Astrocyte of the spinal cord (primary cell): Measurements from ENCODE around the gene ZNFX1.
"Not testable (repeated sequence)": the region's sequence is repeated elsewhere in the genome, so short reads cannot be mapped to it uniquely, and the experiment has no call there.

Experiments
- DNase-seq: peaks from one replicate; pipeline ENCODE4 v3.0.0; 2011; ENCODE audit warnings: low read depth, low spot score
- H3K4me3 ChIP-seq: 2 replicates; pipeline ENCODE4 v1.5.1; 2011; ENCODE audit warnings: low read depth, mild to moderate bottlenecking, low read length, moderate library complexity
- in situ Hi-C: cut with HindIII; loops from 2 replicates; pipeline ENCODE4 v1.10.0; 2017; ENCODE audit warnings: low sequenced_read_pairs
- TF ChIP-seq, protein P1 (sequence below): IDR thresholded peaks from 2 replicates; pipeline ENCODE4 v1.5.1; 2012; ENCODE audit warnings: low read depth, mild to moderate bottlenecking, low read length, inconsistent platforms

The ZNFX1 gene

GRCh38 chr20:49219924-49220831 lies 57.7 kb downstream of the ZNFX1 start:
- DNase-seq: no peak
- TF ChIP-seq, protein P1, sequence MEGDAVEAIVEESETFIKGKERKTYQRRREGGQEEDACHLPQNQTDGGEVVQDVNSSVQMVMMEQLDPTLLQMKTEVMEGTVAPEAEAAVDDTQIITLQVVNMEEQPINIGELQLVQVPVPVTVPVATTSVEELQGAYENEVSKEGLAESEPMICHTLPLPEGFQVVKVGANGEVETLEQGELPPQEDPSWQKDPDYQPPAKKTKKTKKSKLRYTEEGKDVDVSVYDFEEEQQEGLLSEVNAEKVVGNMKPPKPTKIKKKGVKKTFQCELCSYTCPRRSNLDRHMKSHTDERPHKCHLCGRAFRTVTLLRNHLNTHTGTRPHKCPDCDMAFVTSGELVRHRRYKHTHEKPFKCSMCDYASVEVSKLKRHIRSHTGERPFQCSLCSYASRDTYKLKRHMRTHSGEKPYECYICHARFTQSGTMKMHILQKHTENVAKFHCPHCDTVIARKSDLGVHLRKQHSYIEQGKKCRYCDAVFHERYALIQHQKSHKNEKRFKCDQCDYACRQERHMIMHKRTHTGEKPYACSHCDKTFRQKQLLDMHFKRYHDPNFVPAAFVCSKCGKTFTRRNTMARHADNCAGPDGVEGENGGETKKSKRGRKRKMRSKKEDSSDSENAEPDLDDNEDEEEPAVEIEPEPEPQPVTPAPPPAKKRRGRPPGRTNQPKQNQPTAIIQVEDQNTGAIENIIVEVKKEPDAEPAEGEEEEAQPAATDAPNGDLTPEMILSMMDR: no peak
- H3K4me3 ChIP-seq: peak overlapping the region; percentile 100
- in situ Hi-C loops: no loop called here

GRCh38 chr20:49219091-49219923 lies 58.5 kb downstream of the ZNFX1 start, which contains the start of gene DDX27:
Gene DDX27, plus strand, starts transcription at chr20:49219416. Its CDS starts 33 bp downstream, at chr20:49219449.
- DNase-seq: peak; percentile 99
- H3K4me3 ChIP-seq: peak within 1 kb of the TSS; percentile 100
- in situ Hi-C loops: no loop called here
- TF ChIP-seq, protein P1: no peak

- in situ Hi-C loops, DNase-seq: not testable (repeated sequence)
- peak overlapping the region; percentile 100 for H3K4me3 ChIP-seq
Measured at GRCh38 chr20:49218739-49219090, 59.1 kb downstream of the ZNFX1 start.

DNA sequence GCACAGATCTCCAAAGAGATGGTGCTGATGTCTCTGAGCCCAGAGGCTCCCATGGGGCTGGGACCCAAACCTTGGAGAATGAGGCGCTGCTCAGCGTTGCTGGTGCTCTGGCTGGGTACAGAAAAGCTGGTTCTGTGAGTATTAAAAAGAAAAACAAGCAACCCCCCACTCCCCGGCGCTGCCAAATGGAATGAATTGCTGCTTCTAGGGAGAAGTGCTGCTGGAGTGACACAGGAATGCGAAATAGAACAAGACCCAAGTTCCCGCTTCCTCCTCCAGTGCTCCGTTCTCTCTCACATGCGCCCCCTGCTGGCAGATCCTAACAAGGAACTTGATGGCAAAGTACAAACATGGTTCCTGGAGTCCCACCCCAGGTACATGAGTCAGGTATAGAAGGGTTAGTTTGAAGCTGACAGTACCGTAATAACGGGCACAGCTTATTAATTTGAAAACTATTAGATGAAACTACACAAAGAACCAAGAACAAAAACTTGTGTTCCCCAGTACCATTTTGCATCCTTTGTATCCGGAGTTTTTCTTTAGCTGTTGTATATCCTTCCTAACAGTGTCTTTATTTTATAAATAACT lies 60.8 kb downstream of the ZNFX1 start:
- H3K4me3 ChIP-seq: no peak overlapping the region
- in situ Hi-C loops: no loop called here
- TF ChIP-seq, protein P1: peak; percentile 90
- DNase-seq: peak; percentile 89

DNA sequence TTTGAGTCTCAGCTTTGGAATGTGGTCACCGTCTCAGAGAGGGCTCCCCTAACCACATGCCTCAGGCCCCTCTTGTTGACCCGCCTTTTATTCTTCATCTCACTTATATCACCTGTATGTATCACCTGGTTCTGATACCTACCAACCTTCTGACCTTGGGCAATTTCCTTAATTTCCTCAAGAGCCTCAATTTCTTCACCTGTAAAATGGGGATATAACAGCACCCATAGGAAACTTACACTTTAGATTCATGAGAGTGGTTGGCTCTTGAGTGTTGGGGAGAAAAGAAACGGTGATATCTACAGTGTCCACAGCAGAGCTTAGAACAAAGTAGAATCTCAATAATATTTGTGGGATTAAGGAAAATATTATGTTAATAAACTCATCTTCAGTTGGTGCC lies 62.6 kb downstream of the ZNFX1 start:
- DNase-seq: no peak
- in situ Hi-C loops: no loop called here
- TF ChIP-seq, protein P1: no peak

DNA sequence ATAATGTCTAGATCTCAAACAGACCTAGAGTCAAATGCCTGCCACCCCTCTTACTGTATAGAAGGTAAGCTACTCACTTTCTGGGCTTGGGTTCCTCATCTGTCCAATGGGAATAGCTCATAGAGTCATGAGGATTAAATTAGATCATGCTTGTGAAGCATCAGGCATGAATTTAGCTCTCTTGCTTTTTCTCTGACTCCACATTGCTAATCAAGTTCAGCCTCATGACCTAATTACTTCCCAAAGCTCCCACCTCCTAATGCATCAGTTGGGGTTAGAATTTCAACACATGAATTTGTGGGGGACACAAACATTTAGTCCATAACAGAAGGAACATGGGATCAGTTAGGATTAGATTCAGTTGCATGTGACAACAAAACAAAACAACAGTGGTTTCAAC lies 63.3 kb downstream of the ZNFX1 start:
- TF ChIP-seq, protein P1: no peak
- DNase-seq: no peak
- in situ Hi-C loops: no loop called here
- no peak overlapping the region for H3K4me3 ChIP-seq

More for the DNA sequence above, 62.6 kb downstream of the ZNFX1 start:
- H3K4me3 ChIP-seq: no peak overlapping the region
